Thyroid gland (tissue), 4 donors: ENCODE data around the gene TERT. TPM values are rescaled to one million over a fixed set of nuclear protein-coding genes. Genes with fewer than 3 reads are reported as not detected.
A peak's percentile ranks its signal among the peaks of the same experiment; 100 is the strongest.

Experiments used
- DNase-seq, 2 donors: peaks; one replicate each; pipeline ENCODE4 v3.0.0-alpha.2; 2019
- H3K27ac ChIP-seq, 3 donors: fragments of 200-600 bp; sonication (generic); 1 replicate in 2 of 3; 2 replicates in 1 of 3; pipeline ENCODE4 v1.5.1; 2016 to 2019; ENCODE audit warnings: mild to moderate bottlenecking in 1 of 3, moderate library complexity in 1 of 3
- H3K27me3 ChIP-seq: fragments of 200-600 bp; sonication (generic); one replicate; pipeline ENCODE4 v1.5.1; 2019
- H3K36me3 ChIP-seq, 2 donors: fragments of 200-600 bp; sonication (generic); one replicate each; pipeline ENCODE4 v1.5.1; 2016 to 2019
- H3K4me1 ChIP-seq, 2 donors: fragments of 200-600 bp; sonication (generic); one replicate each; pipeline ENCODE4 v1.5.1; 2017 to 2019
- H3K4me3 ChIP-seq, 3 donors: fragments of 200-600 bp; sonication (generic); replicated peaks in 1 of 3; 1 replicate in 2 of 3; 2 replicates in 1 of 3; pipeline ENCODE4 v1.5.1; 2016; ENCODE audit warnings: mild to moderate bottlenecking in 1 of 3
- H3K9me3 ChIP-seq: fragments of 200-600 bp; sonication (generic); one replicate; pipeline ENCODE4 v1.5.1; 2017
- POLR2A ChIP-seq, 2 donors: fragments of 450-650 bp; IDR thresholded peaks; one replicate each; pipeline ENCODE4 v1.6.1; 2017; ENCODE audit warnings: antibody characterized with exemption in 2 of 2, mild to moderate bottlenecking in 2 of 2, moderate library complexity in 1 of 2
- WGBS, 2 donors: methylation state at CpG; one replicate each; pipeline ENCODE4 v1.1.5; 2017; 5-methylcytosine and 5-hydroxymethylcytosine counted together
- intact Hi-C: fragments of 100-400 bp; cut with DNase I; formaldehyde crosslinking; loops from one replicate; pipeline ENCODE4 v1.15.1; 2023
- total RNA-seq, 4 donors: library from RNA; depleted of rRNA; stranded (reverse); fragments of >200 nt; gene quantifications; one replicate each; pipeline ENCODE4 v1.2.3, GENCODE V29; 2016
- TF ChIP-seq, protein P1 (sequence below), 6 experiments: fragments of 200-600 bp in 3 of 6; fragments of 450-650 bp in 3 of 6; sonication (generic) in 3 of 6; IDR thresholded peaks; one replicate each; pipeline ENCODE4 v1.5.1; 2016 to 2019; ENCODE audit warnings: antibody characterized with exemption in 6 of 6, mild to moderate bottlenecking in 2 of 6, inconsistent platforms in 1 of 6, moderate library complexity in 1 of 6

Gene TERT
- total RNA-seq, 4 donors from 2014 or later = not detected

DNA sequence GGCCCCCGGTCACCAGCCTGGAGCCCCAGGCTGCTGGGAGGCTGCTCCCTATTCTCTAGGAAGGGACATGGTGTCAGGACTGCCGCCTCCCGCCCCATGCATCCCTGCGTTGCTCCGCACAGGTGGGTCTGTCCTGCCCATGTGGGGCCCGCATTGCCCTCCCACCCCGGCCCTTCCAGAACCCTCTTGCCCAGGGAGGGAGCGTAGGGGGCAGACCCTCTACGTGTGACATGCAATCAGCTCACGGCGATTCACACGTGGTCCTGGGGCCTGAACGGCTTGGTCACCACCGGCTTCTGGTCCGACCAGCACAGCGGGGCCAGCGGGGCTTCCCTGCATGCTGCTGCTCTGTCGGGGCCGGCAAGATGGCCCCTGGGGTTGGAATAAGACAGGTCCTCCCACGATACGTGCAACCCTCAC, 84.0 kb downstream of the TERT start:
- H3K36me3 ChIP-seq = no peaks in the 10 kb centered on the region
- no peaks in the 10 kb centered on the region for H3K27me3 ChIP-seq
- H3K9me3 ChIP-seq = no peaks in the 10 kb centered on the region
- H3K27ac ChIP-seq = no peak overlapping the region
- no peaks in the 10 kb centered on the region for H3K4me1 ChIP-seq
- DNase-seq = no peak
- intact Hi-C loops = loop anchor here (10.0 kb wide), 1 partner anchor 444 kb away; no protein-coding TSS in a partner anchor
- 77 to 96% methylated on average over 9 to 15 of the region's 21 CpGs for WGBS, 2 donors
- TF ChIP-seq, protein P1, sequence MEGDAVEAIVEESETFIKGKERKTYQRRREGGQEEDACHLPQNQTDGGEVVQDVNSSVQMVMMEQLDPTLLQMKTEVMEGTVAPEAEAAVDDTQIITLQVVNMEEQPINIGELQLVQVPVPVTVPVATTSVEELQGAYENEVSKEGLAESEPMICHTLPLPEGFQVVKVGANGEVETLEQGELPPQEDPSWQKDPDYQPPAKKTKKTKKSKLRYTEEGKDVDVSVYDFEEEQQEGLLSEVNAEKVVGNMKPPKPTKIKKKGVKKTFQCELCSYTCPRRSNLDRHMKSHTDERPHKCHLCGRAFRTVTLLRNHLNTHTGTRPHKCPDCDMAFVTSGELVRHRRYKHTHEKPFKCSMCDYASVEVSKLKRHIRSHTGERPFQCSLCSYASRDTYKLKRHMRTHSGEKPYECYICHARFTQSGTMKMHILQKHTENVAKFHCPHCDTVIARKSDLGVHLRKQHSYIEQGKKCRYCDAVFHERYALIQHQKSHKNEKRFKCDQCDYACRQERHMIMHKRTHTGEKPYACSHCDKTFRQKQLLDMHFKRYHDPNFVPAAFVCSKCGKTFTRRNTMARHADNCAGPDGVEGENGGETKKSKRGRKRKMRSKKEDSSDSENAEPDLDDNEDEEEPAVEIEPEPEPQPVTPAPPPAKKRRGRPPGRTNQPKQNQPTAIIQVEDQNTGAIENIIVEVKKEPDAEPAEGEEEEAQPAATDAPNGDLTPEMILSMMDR (IDR thresholded peaks at IDR 0.05) = no peak
- no peak for TF ChIP-seq POLR2A (IDR thresholded peaks at IDR 0.05)
- no peak overlapping the region for H3K4me3 ChIP-seq

DNA sequence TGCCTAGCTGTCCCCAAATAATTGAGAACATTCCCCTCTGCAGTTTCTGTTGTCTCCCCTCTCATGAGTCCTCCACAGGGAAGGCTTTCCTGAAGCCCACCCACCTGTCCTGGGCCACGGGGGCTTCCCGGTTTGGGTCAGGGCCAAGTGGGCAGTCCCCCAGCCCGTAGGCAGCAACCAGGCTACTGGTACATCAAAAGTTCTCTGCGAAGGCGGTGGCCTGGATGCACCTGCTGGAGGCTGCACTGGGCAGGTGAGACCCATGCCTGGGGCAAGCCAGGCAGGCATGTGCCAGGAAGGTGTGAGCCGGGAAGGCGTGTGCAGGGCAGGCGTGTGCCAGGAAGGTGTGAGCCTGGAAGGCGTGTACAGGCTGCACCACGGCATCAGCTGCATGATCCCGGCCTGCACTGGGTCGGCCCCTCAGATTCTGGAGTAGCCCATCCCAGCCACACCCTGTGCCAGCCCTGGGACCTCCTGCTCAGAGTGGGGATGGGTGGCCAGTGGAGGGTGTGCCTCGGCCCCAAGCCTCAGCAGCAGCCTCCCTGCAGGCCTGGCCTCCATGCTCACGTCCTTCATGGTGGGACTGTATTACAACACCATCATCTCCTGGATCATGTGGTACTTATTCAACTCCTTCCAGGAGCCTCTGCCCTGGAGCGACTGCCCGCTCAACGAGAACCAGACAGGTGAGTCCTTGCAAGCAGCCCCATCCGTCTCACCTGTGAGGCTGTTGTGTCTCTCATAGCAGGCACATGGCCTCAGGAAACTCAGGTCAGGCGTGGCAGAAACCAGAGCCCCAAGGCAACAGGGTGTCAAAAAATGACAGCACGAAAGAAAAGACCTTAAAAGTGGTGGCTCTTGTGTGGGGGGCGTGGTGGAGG, 84.7 kb downstream of the TERT start:
- 77 to 83% methylated on average over 19 to 21 of the region's 21 CpGs for WGBS, 2 donors
- H3K27me3 ChIP-seq = no peaks in the 10 kb centered on the region
- no peaks in the 10 kb centered on the region for H3K4me1 ChIP-seq
- no peak overlapping the region for H3K4me3 ChIP-seq
- no peaks in the 10 kb centered on the region for H3K9me3 ChIP-seq
- H3K36me3 ChIP-seq = no peaks in the 10 kb centered on the region
- intact Hi-C loops = loop anchor here (10.0 kb wide), 1 partner anchor 445 kb away; no protein-coding TSS in a partner anchor
- TF ChIP-seq POLR2A (IDR thresholded peaks at IDR 0.05) = no peak
- TF ChIP-seq, protein P1 (IDR thresholded peaks at IDR 0.05) = no peak
- no peak overlapping the region for H3K27ac ChIP-seq
- DNase-seq = no peak

DNA sequence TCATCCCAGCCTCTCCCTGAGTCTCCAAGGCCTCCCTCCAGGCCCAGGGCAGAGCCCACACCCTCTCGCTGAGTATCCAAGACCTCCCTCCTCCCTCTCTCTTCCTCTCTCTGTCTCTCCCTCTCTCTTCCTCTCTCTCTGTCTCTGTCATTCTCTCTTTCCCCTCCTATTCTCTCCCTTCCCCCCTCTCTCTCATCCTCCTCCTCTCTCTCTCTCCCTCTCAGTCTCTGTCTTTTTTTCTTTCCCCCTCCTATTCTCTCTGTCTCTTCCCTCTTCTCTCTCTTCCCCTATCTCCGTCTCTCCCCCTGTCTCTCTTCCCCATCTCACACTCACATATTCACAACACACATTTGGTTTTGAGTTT, 85.4 kb downstream of the TERT start:
- WGBS, 2 donors = 60 to 68% methylated on average over 2 of the region's 2 CpGs

DNA sequence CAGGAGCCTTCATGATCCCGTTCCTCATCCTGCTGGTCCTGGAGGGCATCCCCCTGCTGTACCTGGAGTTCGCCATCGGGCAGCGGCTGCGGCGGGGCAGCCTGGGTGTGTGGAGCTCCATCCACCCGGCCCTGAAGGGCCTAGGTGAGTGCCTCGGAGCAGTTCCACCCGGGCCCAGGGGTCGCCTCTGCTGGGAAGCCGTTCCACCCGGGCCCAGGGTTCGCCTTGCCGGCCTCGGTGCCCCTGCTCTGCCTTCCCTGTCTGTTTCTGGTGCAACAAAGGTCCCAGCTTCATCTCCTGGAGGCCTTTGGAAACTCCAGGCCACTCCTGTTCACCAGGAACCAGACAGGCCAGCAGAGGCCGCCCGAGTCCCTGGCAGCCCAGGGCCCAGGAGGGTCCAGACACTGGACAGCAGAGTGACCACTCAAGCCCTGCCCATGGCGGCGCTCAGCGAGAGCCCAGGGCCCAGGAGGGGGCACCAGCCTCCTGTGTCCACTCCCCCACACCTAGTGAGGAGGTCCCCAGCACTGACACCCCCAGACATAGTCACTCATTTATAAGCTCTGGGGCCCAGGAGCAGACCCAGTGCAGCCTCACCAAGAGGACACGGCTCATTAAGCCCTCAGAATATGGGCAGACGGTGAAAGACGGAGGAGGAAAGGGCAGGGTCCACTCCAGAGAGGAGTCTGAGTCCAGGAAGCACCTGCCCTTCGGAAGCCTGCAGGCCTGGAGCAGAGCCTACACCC, 86.0 kb downstream of the TERT start:
- no peaks in the 10 kb centered on the region for H3K9me3 ChIP-seq
- peak; percentile 51 to 58 for DNase-seq
- H3K27ac ChIP-seq = no peak overlapping the region
- WGBS, 2 donors = 26 to 59% methylated on average over 6 to 14 of the region's 24 CpGs
- H3K4me3 ChIP-seq = no peak overlapping the region
- intact Hi-C loops = no loop called here
- no peaks in the 10 kb centered on the region for H3K27me3 ChIP-seq
- no peaks in the 10 kb centered on the region for H3K36me3 ChIP-seq
- no peaks in the 10 kb centered on the region for H3K4me1 ChIP-seq
- TF ChIP-seq, protein P1 (IDR thresholded peaks at IDR 0.05) = peak in 5 of 6 experiments; percentile 16 to 61 (median 42)
- no peak for TF ChIP-seq POLR2A (IDR thresholded peaks at IDR 0.05)

More for the DNA sequence above, 85.4 kb downstream of the TERT start:
- H3K27ac ChIP-seq = no peak overlapping the region
- H3K9me3 ChIP-seq = no peaks in the 10 kb centered on the region
- intact Hi-C loops = no loop called here
- no peak for DNase-seq
- no peaks in the 10 kb centered on the region for H3K27me3 ChIP-seq
- H3K4me1 ChIP-seq = no peaks in the 10 kb centered on the region
- H3K4me3 ChIP-seq = no peak overlapping the region
- H3K36me3 ChIP-seq = no peaks in the 10 kb centered on the region
- TF ChIP-seq POLR2A (IDR thresholded peaks at IDR 0.05) = no peak
- TF ChIP-seq, protein P1 (IDR thresholded peaks at IDR 0.05) = no peak
